HuH-7 (cell line): ENCODE results near the gene NAPG.
"Not testable (repeated sequence)": the region's sequence is repeated elsewhere in the genome, so short reads cannot be mapped to it uniquely, and the experiment has no call there.

Experiments
- DNase-seq: peaks from one replicate; pipeline ENCODE4 v3.0.0; 2011; ENCODE audit warnings: low spot score

The NAPG gene

GRCh38 chr18:10514601-10515000 lies 11.2 kb upstream of the NAPG start:
- no peak for DNase-seq

- DNase-seq: no peak
Observed at GRCh38 chr18:10515456-10515855, 10.4 kb upstream of the NAPG start.

- no peak for DNase-seq
Observed at GRCh38 chr18:10516078-10516477, 9.7 kb upstream of the NAPG start.

GRCh38 chr18:10518595-10519255 lies 7.1 kb upstream of the NAPG start:
- no peak for DNase-seq

GRCh38 chr18:10519366-10519765 lies 6.5 kb upstream of the NAPG start:
- DNase-seq: no peak

GRCh38 chr18:10519999-10520935 lies 5.6 kb upstream of the NAPG start:
- DNase-seq: peak; percentile 89

- no peak for DNase-seq
Observed at GRCh38 chr18:10521566-10521965, 4.3 kb upstream of the NAPG start.

GRCh38 chr18:10522574-10522973 lies 3.3 kb upstream of the NAPG start:
- no peak for DNase-seq

GRCh38 chr18:10523544-10523943 lies 2.3 kb upstream of the NAPG start:
- no peak for DNase-seq

- DNase-seq: no peak
Observed at GRCh38 chr18:10524507-10525370, 1.1 kb upstream of the NAPG start.

- no peak for DNase-seq
Observed at GRCh38 chr18:10525371-10525691, 496 bp upstream of the NAPG start.

GRCh38 chr18:10526561-10526949 lies 728 bp downstream of the NAPG start:
- DNase-seq: no peak

- no peak for DNase-seq
Observed at GRCh38 chr18:10528439-10528838, 2.6 kb downstream of the NAPG start.

GRCh38 chr18:10530002-10530401 lies 4.2 kb downstream of the NAPG start:
- no peak for DNase-seq

- no peak for DNase-seq
Observed at GRCh38 chr18:10530852-10531251, 5.0 kb downstream of the NAPG start.

GRCh38 chr18:10533111-10533510 lies 7.3 kb downstream of the NAPG start:
- no peak for DNase-seq

- no peak for DNase-seq
Observed at GRCh38 chr18:10536280-10536679, 10.5 kb downstream of the NAPG start.

GRCh38 chr18:10537765-10538164 lies 11.9 kb downstream of the NAPG start:
- DNase-seq: no peak

GRCh38 chr18:10539124-10539523 lies 13.3 kb downstream of the NAPG start:
- DNase-seq: not testable (repeated sequence)

GRCh38 chr18:10543277-10543676 lies 17.4 kb downstream of the NAPG start:
- no peak for DNase-seq

- no peak for DNase-seq
Observed at GRCh38 chr18:10544093-10544748, 18.4 kb downstream of the NAPG start.
